Fibroblast of villous mesenchyme (primary cell): ENCODE results near the gene C9orf153. TPM values are rescaled to one million over a fixed set of nuclear protein-coding genes. Genes with fewer than 3 reads are reported as not detected.

Experiments used
- DNase-seq: peaks from one replicate; pipeline ENCODE4 v3.0.0-alpha.2; 2010; ENCODE audit warnings: low read depth
- H3K4me3 ChIP-seq: 2 replicates; pipeline ENCODE4 v1.5.1; 2011; ENCODE audit warnings: low read depth, mild to moderate bottlenecking, low read length
- total RNA-seq: library from RNA; depleted of rRNA; stranded (reverse); fragments of >200 nt; gene quantifications from 2 replicates; pipeline ENCODE4 v1.2.3, GENCODE V29; 2012
- TF ChIP-seq, protein P1 (sequence below): IDR thresholded peaks from 2 replicates; pipeline ENCODE4 v1.5.1; 2012; ENCODE audit warnings: low read depth, mild to moderate bottlenecking, low read length; ENCODE audit not compliant: insufficient read depth

Gene C9orf153
- total RNA-seq, 1 donor = not detected

DNA sequence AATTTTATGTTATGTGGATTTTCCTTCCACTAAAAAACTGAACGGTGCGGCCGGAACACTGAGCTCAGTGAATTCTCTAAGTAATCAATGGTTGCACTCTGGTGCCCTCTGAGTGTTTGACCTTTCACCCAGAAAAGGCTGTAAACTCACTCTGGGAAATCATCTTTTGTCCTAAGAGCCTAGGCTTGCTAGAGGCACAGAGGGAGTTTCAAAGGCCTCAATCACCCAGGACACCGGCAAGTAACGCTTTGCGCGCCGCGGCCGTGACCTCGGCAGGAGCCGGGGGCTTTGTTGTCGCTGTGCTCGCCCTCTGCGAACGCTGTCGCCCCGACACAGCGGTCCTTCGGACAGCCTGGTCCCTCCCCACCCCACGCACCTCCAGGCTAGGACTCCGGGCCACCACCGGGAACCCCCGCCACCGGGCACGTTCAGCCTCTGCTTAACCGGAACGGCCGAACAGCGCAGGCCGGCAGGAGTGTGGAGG lies 22.2 kb upstream of the C9orf153 start:
- DNase-seq = peak; percentile 28
- TF ChIP-seq, protein P1, sequence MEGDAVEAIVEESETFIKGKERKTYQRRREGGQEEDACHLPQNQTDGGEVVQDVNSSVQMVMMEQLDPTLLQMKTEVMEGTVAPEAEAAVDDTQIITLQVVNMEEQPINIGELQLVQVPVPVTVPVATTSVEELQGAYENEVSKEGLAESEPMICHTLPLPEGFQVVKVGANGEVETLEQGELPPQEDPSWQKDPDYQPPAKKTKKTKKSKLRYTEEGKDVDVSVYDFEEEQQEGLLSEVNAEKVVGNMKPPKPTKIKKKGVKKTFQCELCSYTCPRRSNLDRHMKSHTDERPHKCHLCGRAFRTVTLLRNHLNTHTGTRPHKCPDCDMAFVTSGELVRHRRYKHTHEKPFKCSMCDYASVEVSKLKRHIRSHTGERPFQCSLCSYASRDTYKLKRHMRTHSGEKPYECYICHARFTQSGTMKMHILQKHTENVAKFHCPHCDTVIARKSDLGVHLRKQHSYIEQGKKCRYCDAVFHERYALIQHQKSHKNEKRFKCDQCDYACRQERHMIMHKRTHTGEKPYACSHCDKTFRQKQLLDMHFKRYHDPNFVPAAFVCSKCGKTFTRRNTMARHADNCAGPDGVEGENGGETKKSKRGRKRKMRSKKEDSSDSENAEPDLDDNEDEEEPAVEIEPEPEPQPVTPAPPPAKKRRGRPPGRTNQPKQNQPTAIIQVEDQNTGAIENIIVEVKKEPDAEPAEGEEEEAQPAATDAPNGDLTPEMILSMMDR = no peak
- peak overlapping the region; percentile 83 for H3K4me3 ChIP-seq

DNA sequence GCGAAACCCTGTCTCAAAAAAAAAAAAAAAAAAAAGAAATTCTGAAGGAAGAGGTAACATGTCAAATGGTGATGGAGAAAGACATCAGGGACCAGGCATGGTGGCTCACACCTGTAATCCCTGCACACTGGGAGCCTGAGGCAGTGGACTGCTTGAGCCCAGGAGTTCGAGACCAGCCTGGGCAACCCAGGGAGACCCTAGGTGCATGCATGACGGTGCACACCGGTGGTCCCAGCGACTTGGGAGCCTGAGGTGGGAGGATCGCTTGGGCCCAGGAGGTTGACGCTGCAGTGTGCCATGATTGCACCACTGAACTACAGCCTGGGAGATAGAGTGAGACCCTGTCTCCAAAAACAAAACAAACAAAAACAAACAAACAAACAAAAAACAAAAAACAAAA lies 21.1 kb upstream of the C9orf153 start:
- no peak for DNase-seq
- TF ChIP-seq, protein P1 = no peak
- H3K4me3 ChIP-seq = no peak overlapping the region

DNA sequence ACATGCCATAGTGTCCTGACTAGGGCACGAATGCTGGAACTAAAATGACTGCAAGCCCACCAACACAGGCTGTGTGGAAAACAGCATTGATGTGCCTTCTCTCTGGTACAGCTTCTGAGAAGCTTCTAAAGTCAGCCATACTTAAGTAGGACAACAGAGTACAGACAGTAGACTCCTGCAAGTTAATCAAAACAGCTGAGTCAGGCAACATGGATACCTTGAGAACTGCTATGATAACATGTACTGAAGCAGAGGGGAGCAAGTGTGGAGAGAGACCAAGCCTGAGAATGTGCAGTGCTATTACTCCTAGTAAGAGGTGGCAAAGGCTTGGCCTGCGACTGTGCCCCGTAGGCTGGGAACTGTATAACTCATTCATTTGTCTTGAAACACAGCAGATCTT lies 20.4 kb upstream of the C9orf153 start:
- TF ChIP-seq, protein P1 = no peak
- no peak overlapping the region for H3K4me3 ChIP-seq
- DNase-seq = no peak

DNA sequence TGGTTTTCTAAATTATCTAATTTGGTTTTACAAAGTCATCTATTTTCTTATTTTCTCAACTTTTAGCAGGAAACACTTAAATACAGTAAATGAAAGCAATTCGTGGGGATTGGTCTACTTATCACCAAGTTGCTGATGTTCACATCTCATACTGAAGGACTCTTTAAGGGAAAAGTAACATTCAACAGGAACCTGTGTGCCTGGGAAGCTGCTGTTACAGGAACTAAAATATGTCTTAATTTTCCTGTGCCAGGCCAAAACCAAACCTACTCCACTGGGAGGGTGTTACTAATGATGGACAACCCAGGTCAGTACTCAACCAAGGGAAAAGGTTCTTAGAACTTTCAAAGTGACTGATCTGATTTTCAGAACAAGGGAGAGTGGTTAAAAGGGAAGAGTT lies 17.6 kb upstream of the C9orf153 start:
- TF ChIP-seq, protein P1 = no peak
- no peak for DNase-seq
- H3K4me3 ChIP-seq = no peak overlapping the region

DNA sequence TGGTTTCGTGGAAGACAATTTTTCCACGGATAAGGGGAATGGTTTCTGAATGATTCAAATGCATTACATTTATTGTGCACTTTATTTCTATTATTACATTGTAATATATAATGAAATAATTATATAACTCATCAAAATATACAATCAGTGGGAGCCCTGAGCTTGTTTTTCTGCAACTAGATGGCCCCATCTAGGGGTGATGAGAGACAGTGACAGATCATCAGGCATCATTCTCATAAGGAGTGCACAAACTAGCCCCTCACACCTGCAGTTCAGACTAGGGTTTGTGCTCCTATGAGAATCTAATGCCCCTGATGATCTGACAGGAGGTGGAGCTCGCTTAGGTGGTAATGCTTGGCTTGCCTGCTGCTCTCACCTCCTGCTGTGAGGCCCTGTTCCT lies 16.5 kb upstream of the C9orf153 start:
- no peak overlapping the region for H3K4me3 ChIP-seq
- TF ChIP-seq, protein P1 = peak; percentile 36
- peak; percentile 20 for DNase-seq

DNA sequence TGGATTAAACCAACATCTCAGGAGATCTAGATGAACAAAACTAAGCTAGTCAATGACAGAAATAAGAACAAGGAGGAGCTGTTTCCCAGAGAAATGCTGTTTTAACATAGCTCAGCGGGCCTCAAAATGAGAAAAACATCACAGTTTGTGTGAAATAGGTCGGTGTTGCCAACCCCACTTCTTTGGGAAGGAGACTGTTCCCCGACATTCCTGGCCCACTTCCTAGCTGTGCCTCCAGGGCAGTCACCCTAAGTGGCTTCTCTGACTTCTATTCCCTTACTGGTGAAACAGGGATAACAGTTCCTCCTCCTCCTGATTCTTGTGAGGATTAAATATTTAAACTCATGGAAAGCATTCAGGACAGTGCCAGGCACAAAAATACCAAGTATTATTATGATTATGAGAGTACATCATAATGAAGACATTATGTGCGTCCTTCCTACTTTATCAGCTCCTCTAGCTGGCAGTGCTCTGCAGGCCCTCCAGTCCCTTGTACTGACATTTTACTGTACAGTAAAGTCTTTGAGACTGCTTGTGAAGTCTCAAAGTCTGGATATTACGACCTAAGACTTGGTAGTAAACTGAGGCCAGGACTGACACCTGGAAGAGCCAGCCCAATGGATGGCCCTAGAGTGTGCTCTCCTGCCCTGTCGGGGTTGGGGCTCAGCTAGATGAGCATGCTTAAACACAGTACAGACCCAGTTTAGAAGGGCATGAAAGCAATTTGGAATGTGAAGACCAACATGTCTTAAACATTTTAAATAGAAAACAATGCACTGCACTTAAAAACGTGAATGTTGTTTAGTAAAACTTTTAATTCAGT lies 15.6 kb upstream of the C9orf153 start:
- DNase-seq = no peak
- TF ChIP-seq, protein P1 = peak; percentile 3
- no peak overlapping the region for H3K4me3 ChIP-seq

DNA sequence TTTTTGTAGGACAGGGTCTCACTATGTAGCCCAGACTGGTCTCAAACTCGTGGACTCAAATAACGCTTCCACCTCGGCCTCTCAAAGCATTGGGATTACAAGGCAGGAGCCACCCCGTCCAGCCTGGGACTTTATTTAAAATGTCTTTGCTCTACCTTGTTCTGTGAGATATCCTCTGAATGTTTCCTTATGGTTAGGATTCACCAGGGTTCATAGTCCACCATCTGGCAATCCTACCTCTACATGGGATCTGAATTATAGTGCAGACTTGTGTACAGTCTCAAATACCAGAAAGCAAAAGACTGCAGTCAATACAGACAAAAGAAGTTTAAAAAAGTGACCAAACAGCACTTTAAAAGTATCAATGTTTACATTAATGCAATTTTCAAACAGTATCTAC lies 12.8 kb upstream of the C9orf153 start:
- no peak overlapping the region for H3K4me3 ChIP-seq
- DNase-seq = no peak
- TF ChIP-seq, protein P1 = no peak
